Parathyroid adenoma (tissue), 2 donors: ENCODE measurements around the gene ZNF275.

Experiments used
- H2AFZ ChIP-seq: fragments of 300-600 bp; sonication (generic); one replicate; pipeline ENCODE4 v1.7.0; 2017; ENCODE audit warnings: antibody characterized with exemption, mild to moderate bottlenecking
- H3K27ac ChIP-seq: fragments of 300-600 bp; sonication (generic); one replicate; pipeline ENCODE4 v1.7.0; 2017
- H3K27me3 ChIP-seq: fragments of 300-600 bp; sonication (generic); one replicate; pipeline ENCODE4 v1.7.0; 2017; ENCODE audit warnings: low read length; ENCODE audit not compliant: control insufficient read depth, insufficient read depth
- H3K36me3 ChIP-seq: fragments of 300-600 bp; sonication (generic); one replicate; pipeline ENCODE4 v1.7.0; 2017; ENCODE audit warnings: low read length; ENCODE audit not compliant: control insufficient read depth, insufficient read depth
- H3K4me1 ChIP-seq: fragments of 300-600 bp; sonication (generic); one replicate; pipeline ENCODE4 v1.7.0; 2017; ENCODE audit warnings: control low read depth
- H3K4me2 ChIP-seq: fragments of 300-600 bp; sonication (generic); one replicate; pipeline ENCODE4 v1.7.0; 2017; ENCODE audit warnings: low read length
- H3K4me3 ChIP-seq: fragments of 300-600 bp; sonication (generic); one replicate; pipeline ENCODE4 v1.7.0; 2017; ENCODE audit warnings: low read depth, low read length
- H3K79me2 ChIP-seq: fragments of 300-600 bp; sonication (generic); one replicate; pipeline ENCODE4 v1.7.0; 2017; ENCODE audit warnings: control low read depth
- H3K9ac ChIP-seq: fragments of 300-600 bp; sonication (generic); one replicate; pipeline ENCODE4 v1.7.0; 2017; ENCODE audit warnings: mild to moderate bottlenecking
- H3K9me3 ChIP-seq: fragments of 300-600 bp; sonication (generic); one replicate; pipeline ENCODE4 v1.7.0; 2017; ENCODE audit warnings: low read length; ENCODE audit not compliant: control insufficient read depth
- CTCF ChIP-seq: fragments of 300-600 bp; sonication (generic); IDR thresholded peaks from one replicate; pipeline ENCODE4 v1.7.0; 2017; ENCODE audit warnings: antibody characterized with exemption, mild to moderate bottlenecking
- donor health status: primary hyperparathyroidism.

The ZNF275 gene

GRCh38 chrX:153333266-153333665 is 687 bp upstream of the ZNF275 start:
- no peak overlapping the region for H3K9ac ChIP-seq
- H3K27ac ChIP-seq: no peak overlapping the region
- peak overlapping the region; percentile 62 for H3K4me2 ChIP-seq
- no peak overlapping the region for H2AFZ ChIP-seq
- no peaks in the 10 kb centered on the region for H3K9me3 ChIP-seq
- no peaks in the 10 kb centered on the region for H3K36me3 ChIP-seq
- TF ChIP-seq CTCF: no peak
- H3K4me1 ChIP-seq: peaks cover 6% of the 10 kb centered on the region
- no peaks in the 10 kb centered on the region for H3K27me3 ChIP-seq
- H3K79me2 ChIP-seq: peaks cover 12% of the 10 kb centered on the region
- peak overlapping the region; percentile 34 for H3K4me3 ChIP-seq

- H2AFZ ChIP-seq: peak overlapping the region; percentile 50
- H3K9me3 ChIP-seq: no peaks in the 10 kb centered on the region
- peaks cover 6% of the 10 kb centered on the region for H3K4me1 ChIP-seq
- peaks cover 17% of the 10 kb centered on the region for H3K79me2 ChIP-seq
- H3K4me3 ChIP-seq: peak overlapping the region; percentile 69
- H3K27me3 ChIP-seq: no peaks in the 10 kb centered on the region
- H3K9ac ChIP-seq: peak overlapping the region; percentile 76
- peak overlapping the region; percentile 51 for H3K27ac ChIP-seq
- peak overlapping the region; percentile 47 for H3K4me2 ChIP-seq
- no peak for TF ChIP-seq CTCF
- no peaks in the 10 kb centered on the region for H3K36me3 ChIP-seq
Measured at GRCh38 chrX:153334654-153335295, 822 bp downstream of the ZNF275 start.

GRCh38 chrX:153336121-153336894 is 2.4 kb downstream of the ZNF275 start:
- peaks cover 6% of the 10 kb centered on the region for H3K4me1 ChIP-seq
- H3K9ac ChIP-seq: no peak overlapping the region
- H3K4me3 ChIP-seq: no peak overlapping the region
- H3K4me2 ChIP-seq: no peak overlapping the region
- H3K27me3 ChIP-seq: no peaks in the 10 kb centered on the region
- no peak overlapping the region for H3K27ac ChIP-seq
- no peak overlapping the region for H2AFZ ChIP-seq
- TF ChIP-seq CTCF: no peak
- peaks cover 17% of the 10 kb centered on the region for H3K79me2 ChIP-seq
- no peaks in the 10 kb centered on the region for H3K36me3 ChIP-seq
- H3K9me3 ChIP-seq: no peaks in the 10 kb centered on the region

- no peak overlapping the region for H2AFZ ChIP-seq
- no peak overlapping the region for H3K27ac ChIP-seq
- no peaks in the 10 kb centered on the region for H3K9me3 ChIP-seq
- peaks cover 17% of the 10 kb centered on the region for H3K79me2 ChIP-seq
- peaks cover 6% of the 10 kb centered on the region for H3K4me1 ChIP-seq
- no peak for TF ChIP-seq CTCF
- no peaks in the 10 kb centered on the region for H3K27me3 ChIP-seq
- no peak overlapping the region for H3K9ac ChIP-seq
- no peak overlapping the region for H3K4me2 ChIP-seq
- H3K4me3 ChIP-seq: no peak overlapping the region
- H3K36me3 ChIP-seq: no peaks in the 10 kb centered on the region
Measured at GRCh38 chrX:153336988-153337387, 3.0 kb downstream of the ZNF275 start.
